ENCODE data around the gene ENC1.

ENC1 gene

GRCh38 chr5:74628359-74628758, 12.2 kb downstream of the ENC1 start:
- H3K4me3 Mint-ChIP-seq = no peak overlapping the region
- no peaks in the 10 kb centered on the region for H3K9me3 Mint-ChIP-seq

GRCh38 chr5:74627646-74628279, 12.8 kb downstream of the ENC1 start:
- peaks cover 3% of the 10 kb centered on the region for H3K27me3 Mint-ChIP-seq
- H3K36me3 Mint-ChIP-seq = no peaks in the 10 kb centered on the region
- peaks cover 23% of the 10 kb centered on the region for H3K4me1 Mint-ChIP-seq
- H3K4me3 Mint-ChIP-seq = no peak overlapping the region
- H3K27ac Mint-ChIP-seq = no peak overlapping the region
- no peaks in the 10 kb centered on the region for H3K9me3 Mint-ChIP-seq

More at GRCh38 chr5:74628359-74628758, 12.2 kb downstream of the ENC1 start:
- no peaks in the 10 kb centered on the region for H3K36me3 Mint-ChIP-seq
- H3K27me3 Mint-ChIP-seq = no peaks in the 10 kb centered on the region
- H3K4me1 Mint-ChIP-seq = peaks cover 23% of the 10 kb centered on the region
- H3K27ac Mint-ChIP-seq = no peak overlapping the region

- no peaks in the 10 kb centered on the region for H3K9me3 Mint-ChIP-seq
- peaks cover 23% of the 10 kb centered on the region for H3K4me1 Mint-ChIP-seq
- H3K27me3 Mint-ChIP-seq = peaks cover 7% of the 10 kb centered on the region
- no peak overlapping the region for H3K4me3 Mint-ChIP-seq
- no peak overlapping the region for H3K27ac Mint-ChIP-seq
- no peaks in the 10 kb centered on the region for H3K36me3 Mint-ChIP-seq
Measured at GRCh38 chr5:74626386-74627222, 13.9 kb downstream of the ENC1 start.

GRCh38 chr5:74625742-74626241, 14.7 kb downstream of the ENC1 start:
- H3K4me1 Mint-ChIP-seq = peaks cover 15% of the 10 kb centered on the region
- no peaks in the 10 kb centered on the region for H3K36me3 Mint-ChIP-seq
- H3K9me3 Mint-ChIP-seq = no peaks in the 10 kb centered on the region
- H3K27me3 Mint-ChIP-seq = peaks cover 10% of the 10 kb centered on the region
- H3K27ac Mint-ChIP-seq = no peak overlapping the region
- no peak overlapping the region for H3K4me3 Mint-ChIP-seq

- Mint-ChIP-seq H3K4me1 (peaks cover 9% of the 10 kb centered on the region), H3K4me3 (no peak overlapping the region), H3K9me3 (no peaks in the 10 kb centered on the region), H3K36me3 (no peaks in the 10 kb centered on the region), H3K27me3 (peaks cover 10% of the 10 kb centered on the region), H3K27ac (no peak overlapping the region)
Measured at GRCh38 chr5:74624931-74625505, 15.5 kb downstream of the ENC1 start.

- H3K27ac Mint-ChIP-seq = no peak overlapping the region
- H3K9me3 Mint-ChIP-seq = no peaks in the 10 kb centered on the region
- H3K4me1 Mint-ChIP-seq = peaks cover 8% of the 10 kb centered on the region
- no peak overlapping the region for H3K4me3 Mint-ChIP-seq
- H3K36me3 Mint-ChIP-seq = no peaks in the 10 kb centered on the region
- peaks cover 10% of the 10 kb centered on the region for H3K27me3 Mint-ChIP-seq
Measured at GRCh38 chr5:74624501-74624900, 16.0 kb downstream of the ENC1 start.

- Mint-ChIP-seq H3K27me3 (peaks cover 10% of the 10 kb centered on the region), H3K9me3 (no peaks in the 10 kb centered on the region), H3K4me3 (no peak overlapping the region), H3K4me1 (peaks cover 8% of the 10 kb centered on the region), H3K36me3 (no peaks in the 10 kb centered on the region), H3K27ac (no peak overlapping the region)
Measured at GRCh38 chr5:74623748-74624408, 16.6 kb downstream of the ENC1 start.

- no peaks in the 10 kb centered on the region for H3K9me3 Mint-ChIP-seq
- H3K27me3 Mint-ChIP-seq = peaks cover 10% of the 10 kb centered on the region
- H3K27ac Mint-ChIP-seq = no peak overlapping the region
- H3K36me3 Mint-ChIP-seq = no peaks in the 10 kb centered on the region
- H3K4me1 Mint-ChIP-seq = peaks cover 8% of the 10 kb centered on the region
- H3K4me3 Mint-ChIP-seq = no peak overlapping the region
Measured at GRCh38 chr5:74623006-74623611, 17.4 kb downstream of the ENC1 start.

GRCh38 chr5:74622122-74622521, 18.4 kb downstream of the ENC1 start:
- H3K4me1 Mint-ChIP-seq = peaks cover 8% of the 10 kb centered on the region
- no peaks in the 10 kb centered on the region for H3K36me3 Mint-ChIP-seq
- H3K4me3 Mint-ChIP-seq = no peak overlapping the region
- peaks cover 10% of the 10 kb centered on the region for H3K27me3 Mint-ChIP-seq
- no peaks in the 10 kb centered on the region for H3K9me3 Mint-ChIP-seq
- peak overlapping the region; percentile 21 for H3K27ac Mint-ChIP-seq

GRCh38 chr5:74621492-74621891, 19.0 kb downstream of the ENC1 start:
- Mint-ChIP-seq H3K9me3 (no peaks in the 10 kb centered on the region), H3K4me1 (peaks cover 8% of the 10 kb centered on the region), H3K27me3 (peaks cover 10% of the 10 kb centered on the region), H3K36me3 (no peaks in the 10 kb centered on the region), H3K4me3 (no peak overlapping the region), H3K27ac (no peak overlapping the region)

- no peaks in the 10 kb centered on the region for H3K9me3 Mint-ChIP-seq
- H3K4me1 Mint-ChIP-seq = peaks cover 8% of the 10 kb centered on the region
- H3K27ac Mint-ChIP-seq = no peak overlapping the region
- no peaks in the 10 kb centered on the region for H3K36me3 Mint-ChIP-seq
- no peak overlapping the region for H3K4me3 Mint-ChIP-seq
- H3K27me3 Mint-ChIP-seq = peaks cover 10% of the 10 kb centered on the region
Measured at GRCh38 chr5:74619308-74619707, 21.2 kb downstream of the ENC1 start.

- Mint-ChIP-seq H3K27me3 (peaks cover 10% of the 10 kb centered on the region), H3K27ac (no peak overlapping the region), H3K4me3 (no peak overlapping the region), H3K4me1 (peaks cover 8% of the 10 kb centered on the region), H3K36me3 (no peaks in the 10 kb centered on the region), H3K9me3 (no peaks in the 10 kb centered on the region)
Measured at GRCh38 chr5:74618106-74618505, 22.4 kb downstream of the ENC1 start.

- no peaks in the 10 kb centered on the region for H3K9me3 Mint-ChIP-seq
- H3K27me3 Mint-ChIP-seq = peaks cover 5% of the 10 kb centered on the region
- no peak overlapping the region for H3K4me3 Mint-ChIP-seq
- H3K36me3 Mint-ChIP-seq = no peaks in the 10 kb centered on the region
- H3K27ac Mint-ChIP-seq = no peak overlapping the region
- peaks cover 4% of the 10 kb centered on the region for H3K4me1 Mint-ChIP-seq
Measured at GRCh38 chr5:74617202-74617601, 23.3 kb downstream of the ENC1 start.

- no peaks in the 10 kb centered on the region for H3K9me3 Mint-ChIP-seq
- H3K36me3 Mint-ChIP-seq = no peaks in the 10 kb centered on the region
- peaks cover 3% of the 10 kb centered on the region for H3K27me3 Mint-ChIP-seq
- no peaks in the 10 kb centered on the region for H3K4me1 Mint-ChIP-seq
- no peak overlapping the region for H3K4me3 Mint-ChIP-seq
- H3K27ac Mint-ChIP-seq = no peak overlapping the region
Measured at GRCh38 chr5:74616236-74617146, 24.0 kb downstream of the ENC1 start.

All from activated naive CD4-positive, alpha-beta T cell treated with anti-CD3 and anti-CD28 coated beads, Interleukin-2, amount 50 U/mL, for 24 hours (primary cell).